Fibroblast of gingiva (primary cell): ENCODE measurements around the gene TBC1D21.
A peak's percentile ranks its signal among the peaks of the same experiment; 100 is the strongest.

Experiments
- DNase-seq: peaks from one replicate; pipeline ENCODE4 v3.0.0-alpha.2; 2011; ENCODE audit warnings: low read depth

TBC1D21 gene

GRCh38 chr15:73862276-73862675 is 11.1 kb upstream of the TBC1D21 start:
- no peak for DNase-seq

GRCh38 chr15:73865379-73865778 is 8.0 kb upstream of the TBC1D21 start:
- DNase-seq, result no peak

- DNase-seq, result no peak
These were observed 7.5 kb upstream of the TBC1D21 start for GRCh38 chr15:73865904-73866303.

DNA sequence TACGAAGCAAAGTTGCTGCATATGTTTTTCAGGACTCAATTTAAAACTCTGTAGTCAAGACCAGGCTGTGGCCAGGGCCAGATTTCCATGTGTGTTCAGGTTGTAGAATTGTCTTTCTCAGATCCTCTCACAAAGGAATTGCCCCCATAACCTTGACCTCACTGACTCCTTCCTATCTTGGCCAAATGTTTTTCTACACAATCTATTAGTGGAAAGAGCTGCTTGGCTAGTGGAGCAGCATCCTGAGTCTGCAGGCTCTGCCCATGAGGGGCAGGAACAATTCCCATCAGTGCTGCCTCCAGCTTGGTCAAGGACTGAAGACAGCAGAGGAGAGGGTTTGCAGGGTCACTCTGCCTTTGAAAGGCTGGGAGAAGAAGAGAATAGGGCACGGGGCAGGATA is 6.9 kb upstream of the TBC1D21 start:
- DNase-seq, result no peak

GRCh38 chr15:73866881-73867410 is 6.4 kb upstream of the TBC1D21 start:
- no peak for DNase-seq

- no peak for DNase-seq
These were observed 5.9 kb upstream of the TBC1D21 start for GRCh38 chr15:73867426-73867825.

DNA sequence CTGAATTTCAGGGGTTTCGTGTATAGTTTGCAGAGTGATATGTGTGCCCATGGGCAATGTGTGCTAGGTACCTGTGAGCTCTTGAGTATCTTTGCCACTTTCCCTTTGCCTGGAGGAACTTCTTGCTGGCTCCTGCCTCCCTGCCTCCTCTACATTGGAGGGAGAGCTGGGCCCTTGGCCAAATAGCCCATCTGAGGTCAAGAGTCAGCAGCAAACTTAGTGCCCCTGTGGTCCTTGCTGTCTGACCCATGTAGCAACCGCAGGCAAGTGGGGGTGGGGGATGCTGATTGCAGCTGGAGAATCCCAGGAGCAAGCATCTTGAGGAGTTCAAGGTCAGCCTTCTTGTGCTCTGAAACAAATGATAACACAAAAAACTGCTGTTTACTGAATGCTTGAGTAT is 5.4 kb upstream of the TBC1D21 start:
- no peak for DNase-seq

DNA sequence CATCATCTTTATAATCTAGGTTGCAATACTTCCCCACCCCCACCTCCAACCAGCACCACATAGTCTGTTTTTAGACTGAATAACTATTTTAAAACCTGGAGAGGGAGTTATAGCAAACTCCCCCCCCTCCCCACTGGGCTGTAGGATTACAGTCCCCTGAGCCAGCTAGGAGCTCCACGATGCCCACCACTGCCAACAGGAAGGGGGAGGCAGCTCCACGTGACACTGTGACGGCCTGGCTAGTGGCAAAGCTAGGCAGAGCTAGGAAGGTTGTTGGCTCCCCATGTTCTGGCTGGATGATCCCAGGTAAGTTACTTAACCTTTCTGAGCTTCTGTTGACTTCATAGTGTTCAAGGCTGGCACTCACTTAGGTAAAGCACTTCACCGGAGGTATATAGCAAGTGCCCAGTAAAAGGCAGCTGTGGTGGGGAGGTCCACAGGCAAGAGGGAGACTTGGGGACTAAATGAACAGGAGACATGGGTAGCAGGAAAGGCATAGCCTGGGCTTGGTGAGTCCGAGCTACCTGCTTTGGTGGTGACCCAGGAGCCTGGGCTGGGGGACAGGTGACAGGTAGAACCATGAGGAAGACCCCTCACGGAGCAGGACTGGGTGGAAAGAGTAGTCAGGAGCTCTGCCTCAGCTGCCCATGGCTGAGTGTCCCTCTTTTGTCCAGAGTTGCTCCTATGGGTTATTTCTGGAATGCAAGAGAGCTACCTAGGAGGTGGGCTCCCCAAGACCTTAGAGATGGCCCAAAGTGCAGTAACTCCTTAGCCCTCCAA is 4.0 kb upstream of the TBC1D21 start:
- DNase-seq, result no peak

- no peak for DNase-seq
These were observed 2.5 kb upstream of the TBC1D21 start for GRCh38 chr15:73870700-73871408.

DNA sequence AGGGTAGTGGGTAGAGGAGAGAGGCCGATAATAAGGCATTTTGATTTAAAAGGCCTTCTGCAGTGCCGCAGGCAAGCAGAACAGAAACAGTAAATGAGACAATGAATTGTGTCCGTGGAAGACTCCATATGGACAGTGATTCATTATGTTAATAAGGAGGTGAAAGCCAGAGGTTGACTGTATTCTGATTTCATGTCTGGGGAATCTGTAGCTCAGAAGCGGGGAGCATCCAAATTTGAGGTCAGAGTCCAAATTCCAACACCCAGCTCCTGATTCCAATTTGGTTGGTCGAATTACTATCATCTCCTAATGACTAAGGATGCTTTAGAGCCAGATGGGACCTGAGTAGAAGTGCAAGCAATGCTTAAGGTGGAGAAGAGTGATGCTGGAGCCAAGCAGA is 1.0 kb upstream of the TBC1D21 start:
- DNase-seq, result no peak

DNA sequence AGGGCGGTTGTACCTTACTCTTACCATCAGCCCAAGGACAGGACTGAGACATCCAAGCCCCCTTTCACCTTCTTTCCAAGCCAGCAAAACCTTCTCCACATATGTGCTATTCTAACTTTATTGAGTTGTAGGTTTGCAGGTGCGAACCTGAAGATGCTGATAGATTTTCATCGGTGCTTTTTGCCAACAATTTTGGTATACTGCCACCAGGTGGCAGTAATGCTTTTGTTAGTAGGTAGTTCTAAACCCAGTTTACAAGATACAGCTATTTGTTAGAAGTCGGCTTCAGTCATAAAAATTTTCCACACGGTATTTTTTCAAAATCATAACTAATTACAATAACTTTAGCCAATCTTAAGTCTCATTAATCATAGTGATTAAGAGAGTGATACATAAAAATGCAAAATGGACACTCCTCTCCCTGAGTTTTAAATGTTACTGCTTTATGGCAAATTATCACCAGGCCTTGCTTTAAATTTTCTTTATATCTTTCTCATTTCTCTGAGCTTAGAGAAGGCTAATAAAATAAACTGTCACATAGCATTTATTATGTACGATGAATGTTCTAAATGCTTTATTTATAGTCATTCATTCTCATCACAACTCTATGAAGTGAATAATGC is 636 bp downstream of the TBC1D21 start:
- DNase-seq, result peak; percentile 50

DNA sequence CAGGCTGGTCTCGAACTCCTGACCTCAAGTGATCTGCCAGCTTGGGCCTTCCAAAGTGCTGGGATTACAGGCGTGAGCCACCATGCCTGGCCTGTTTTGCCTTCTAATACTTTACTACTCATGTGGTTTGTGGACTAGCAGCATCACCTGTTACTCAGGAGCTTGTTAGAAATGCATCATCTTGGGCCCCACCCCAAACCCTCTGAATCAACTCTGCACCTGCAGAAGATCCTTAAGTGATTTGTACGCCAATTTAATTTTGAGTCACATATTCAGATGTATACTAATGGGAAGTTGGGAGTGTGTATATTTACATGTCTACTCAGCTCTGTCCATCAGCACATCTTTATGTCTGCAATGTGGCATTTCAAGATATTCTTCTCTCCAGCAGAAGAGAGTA is 6.1 kb downstream of the TBC1D21 start:
- DNase-seq, result no peak

DNA sequence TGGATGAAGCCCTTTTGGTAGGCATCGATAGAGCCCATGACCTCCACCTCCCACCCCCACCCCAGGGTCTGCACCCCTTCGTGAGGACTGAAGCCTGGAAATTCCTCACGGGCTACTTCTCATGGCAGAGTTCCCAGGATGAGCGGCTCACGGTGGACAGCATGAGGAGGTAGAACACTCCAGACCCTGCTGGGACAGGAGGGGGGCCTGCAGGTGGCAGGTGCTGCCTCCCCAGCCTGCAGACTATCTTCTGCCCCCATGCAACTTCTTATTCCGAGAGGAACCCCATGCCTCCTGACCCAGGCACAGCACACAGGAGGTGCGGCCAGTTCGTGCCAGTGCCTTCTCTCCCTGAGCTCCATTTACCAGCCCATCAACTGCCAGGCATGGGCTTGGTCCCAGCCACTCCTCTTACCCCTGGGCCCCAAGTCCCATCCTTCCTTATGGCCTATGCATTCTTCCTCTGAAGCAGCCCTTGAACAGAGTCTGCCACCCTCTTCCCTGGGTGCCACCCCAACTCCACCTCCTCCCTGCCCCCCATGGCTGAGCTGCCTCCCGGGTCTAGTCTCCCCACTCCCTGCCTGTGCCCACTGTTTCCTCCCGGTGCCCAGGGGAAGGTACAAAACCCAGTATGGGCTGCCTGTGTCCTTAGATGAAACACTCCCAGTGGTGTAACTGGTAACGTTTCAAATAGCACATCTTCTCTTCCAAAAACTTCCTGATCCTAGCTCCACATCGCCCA is 8.4 kb downstream of the TBC1D21 start:
- no peak for DNase-seq

DNA sequence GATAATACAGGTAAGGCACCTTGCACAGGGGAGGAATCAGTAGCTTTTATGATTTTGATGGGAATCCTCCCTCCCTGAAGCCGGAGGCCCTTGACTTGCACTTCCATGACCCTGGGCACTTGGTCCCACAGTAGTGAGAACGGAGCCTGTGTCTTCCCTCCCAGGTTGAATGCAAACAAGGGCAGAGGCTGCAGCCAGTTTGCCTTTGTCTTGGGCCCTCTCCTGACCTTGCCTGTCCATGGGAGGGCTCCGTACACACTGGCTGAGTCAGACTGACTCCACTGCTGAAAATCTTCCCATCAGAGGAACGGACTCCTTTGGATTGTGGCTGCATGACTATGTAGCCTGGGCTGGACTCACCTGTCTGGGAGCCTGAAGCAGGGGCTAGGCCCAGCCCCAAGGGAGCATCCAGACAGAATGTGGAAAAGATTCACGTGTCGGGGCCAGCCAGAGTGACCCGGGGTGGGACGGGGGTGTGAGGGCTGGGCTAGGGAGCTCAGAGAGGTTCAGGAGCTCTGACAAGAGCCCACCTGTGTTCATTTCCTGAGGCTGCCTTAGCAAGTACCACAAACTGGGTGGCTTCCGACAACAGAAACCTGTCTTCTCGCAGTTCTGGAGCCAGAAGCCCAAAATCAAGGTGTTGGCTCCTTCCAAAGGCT is 9.5 kb downstream of the TBC1D21 start:
- DNase-seq, result no peak

- DNase-seq, result no peak
These were observed 10.8 kb downstream of the TBC1D21 start for GRCh38 chr15:73884159-73884558.

DNA sequence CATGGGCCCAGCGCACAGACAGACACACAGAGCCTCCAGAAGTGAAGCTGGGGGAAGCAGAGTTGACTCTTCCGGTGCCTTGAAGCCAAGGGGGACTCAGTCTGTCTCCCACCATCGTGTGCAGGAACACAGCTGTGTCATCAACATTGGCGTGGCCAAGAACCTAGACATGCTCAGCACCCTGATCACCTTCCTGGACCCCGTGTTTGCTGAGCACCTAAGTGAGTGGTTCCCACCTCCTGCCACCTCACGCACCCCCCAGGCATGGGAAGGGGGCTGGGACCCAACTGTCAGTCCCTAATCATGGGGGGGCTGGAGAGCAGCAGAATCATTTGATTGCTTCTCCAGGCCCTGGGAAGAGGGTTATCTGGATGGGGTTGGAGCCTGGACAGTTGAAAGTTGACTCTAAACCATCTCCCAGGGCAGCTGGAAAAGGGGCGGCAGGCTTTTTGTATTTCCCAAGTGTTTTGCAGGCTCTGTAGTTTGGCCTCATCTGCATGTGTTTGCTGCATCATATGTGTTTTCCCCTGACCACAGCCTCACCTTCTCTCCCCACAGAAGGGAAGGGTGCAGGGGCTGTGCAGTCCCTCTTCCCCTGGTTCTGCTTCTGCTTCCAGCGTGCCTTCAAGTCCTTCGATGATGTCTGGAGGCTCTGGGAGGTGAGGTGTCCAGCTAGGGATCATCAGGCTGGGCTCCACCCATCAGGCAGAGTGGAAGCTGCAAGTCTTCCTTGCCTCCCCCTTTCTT is 12.8 kb downstream of the TBC1D21 start:
- no peak for DNase-seq

DNA sequence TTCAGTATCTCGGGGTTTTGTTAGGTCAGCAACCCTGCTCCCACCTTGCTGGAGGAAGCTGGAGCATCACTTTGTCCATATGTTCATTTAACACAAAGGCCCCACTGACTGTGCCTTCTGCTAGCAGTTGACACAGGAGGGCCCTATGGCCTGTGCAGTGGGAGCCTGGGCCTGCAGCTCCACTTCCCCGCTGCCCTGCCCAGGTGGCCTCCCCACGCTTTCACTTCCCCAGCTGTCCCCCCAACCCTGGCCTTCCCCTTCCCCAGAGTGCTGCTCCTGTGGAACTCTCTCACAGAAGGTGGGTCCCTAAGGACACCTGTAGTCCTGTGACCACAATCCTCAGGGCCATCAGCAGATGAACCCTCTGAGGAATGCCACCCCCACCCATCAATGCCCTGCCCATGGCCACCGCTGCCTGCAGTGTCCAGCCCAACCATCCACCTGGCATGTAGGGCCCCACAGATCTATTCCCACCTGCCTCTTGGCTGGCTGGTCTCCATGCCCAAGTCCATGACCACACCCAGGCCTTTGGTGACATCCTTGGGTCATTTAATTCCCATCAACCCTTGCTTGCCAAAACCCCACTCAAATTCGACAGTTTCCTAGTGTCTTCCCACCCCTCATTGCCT is 13.5 kb downstream of the TBC1D21 start:
- DNase-seq, result no peak

GRCh38 chr15:73887481-73887880 is 14.1 kb downstream of the TBC1D21 start:
- DNase-seq, result no peak

DNA sequence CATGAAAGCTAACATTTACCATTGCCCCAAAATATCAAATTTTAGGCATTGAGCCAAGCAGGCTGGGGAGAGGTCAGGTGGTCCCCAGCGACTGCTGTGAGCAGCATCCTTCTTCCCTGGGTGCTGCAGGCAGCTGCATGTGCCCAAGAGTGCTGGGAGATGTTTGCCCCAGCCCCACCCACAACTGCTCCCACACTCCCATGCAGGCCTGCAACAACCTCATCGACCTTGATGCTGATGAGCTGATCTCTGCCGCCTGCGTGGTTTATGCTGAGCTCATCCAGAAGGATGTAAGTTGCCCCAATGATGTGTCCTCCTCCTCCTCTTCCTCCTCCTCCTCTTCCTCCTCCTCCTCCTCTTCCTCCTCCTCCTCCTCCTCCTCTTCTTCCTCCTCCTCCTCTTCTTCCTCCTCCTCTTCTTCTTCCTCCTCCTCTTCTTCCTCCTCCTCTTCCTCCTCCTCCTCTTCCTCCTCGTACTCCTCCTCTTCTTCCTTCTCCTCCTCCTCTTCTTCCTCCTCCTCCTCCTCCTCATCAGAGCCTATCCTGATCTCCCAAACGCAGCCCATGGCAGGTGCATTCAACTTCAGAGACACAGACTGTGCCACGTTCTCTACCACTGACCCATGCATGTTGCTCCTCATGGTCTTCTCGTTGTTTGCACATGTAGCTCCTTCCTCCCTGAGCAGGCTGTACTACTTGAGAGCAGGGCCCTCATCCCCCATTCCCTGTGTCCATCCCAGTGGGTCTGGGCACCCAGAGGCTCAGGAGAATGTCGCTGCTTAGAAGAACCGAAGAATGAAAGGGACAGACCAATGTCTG is 15.1 kb downstream of the TBC1D21 start:
- DNase-seq, result no peak
